Adipocyte (in vitro differentiated cells): Measurements from ENCODE around the gene RABGAP1L.
"Not testable (repeated sequence)": the region's sequence is repeated elsewhere in the genome, so short reads cannot be mapped to it uniquely, and the experiment has no call there.

ENCODE experiments used
- DNase-seq: peaks from one replicate; pipeline ENCODE4 v3.0.0-alpha.2; 2015; ENCODE audit warnings: low read depth
- H3K27me3 ChIP-seq: replicated peaks from 2 replicates; pipeline ENCODE4 v1.7.0; 2013; ENCODE audit warnings: mild to moderate bottlenecking, low read length, moderate library complexity; ENCODE audit not compliant: control insufficient read depth, insufficient read depth
- H3K36me3 ChIP-seq: 2 replicates; pipeline ENCODE4 v1.7.0; 2013; ENCODE audit warnings: low read length, mild to moderate bottlenecking, moderate library complexity; ENCODE audit not compliant: control insufficient read depth, insufficient read depth, severe bottlenecking
- H3K4me1 ChIP-seq: 2 replicates; pipeline ENCODE4 v1.7.0; 2013; ENCODE audit warnings: mild to moderate bottlenecking, low read length, moderate library complexity; ENCODE audit not compliant: control insufficient read depth, insufficient read depth
- H3K4me3 ChIP-seq: 2 replicates; pipeline ENCODE4 v1.7.0; 2013; ENCODE audit warnings: mild to moderate bottlenecking, low read length, moderate library complexity
- H3K9ac ChIP-seq: 2 replicates; pipeline ENCODE4 v1.7.0; 2013; ENCODE audit warnings: mild to moderate bottlenecking, low read length, moderate library complexity
- H3K9me3 ChIP-seq: 2 replicates; pipeline ENCODE4 v1.7.0; 2013; ENCODE audit warnings: mild to moderate bottlenecking, low read length, moderate library complexity; ENCODE audit not compliant: control insufficient read depth

RABGAP1L gene

GRCh38 chr1:174825127-174825526, 665.8 kb downstream of the RABGAP1L start:
- H3K36me3 ChIP-seq: no peaks in the 10 kb centered on the region
- no peaks in the 10 kb centered on the region for H3K9me3 ChIP-seq
- H3K27me3 ChIP-seq: no peaks in the 10 kb centered on the region
- no peak overlapping the region for H3K4me3 ChIP-seq
- no peaks in the 10 kb centered on the region for H3K4me1 ChIP-seq
- H3K9ac ChIP-seq: no peak overlapping the region
- no peak for DNase-seq

GRCh38 chr1:174825806-174826205, 666.5 kb downstream of the RABGAP1L start:
- Histone ChIP-seq H3K4me1 (no peaks in the 10 kb centered on the region), H3K27me3 (no peaks in the 10 kb centered on the region), H3K9ac (no peak overlapping the region), H3K4me3 (no peak overlapping the region), H3K9me3 (no peaks in the 10 kb centered on the region), H3K36me3 (no peaks in the 10 kb centered on the region)
- no peak for DNase-seq

DNA sequence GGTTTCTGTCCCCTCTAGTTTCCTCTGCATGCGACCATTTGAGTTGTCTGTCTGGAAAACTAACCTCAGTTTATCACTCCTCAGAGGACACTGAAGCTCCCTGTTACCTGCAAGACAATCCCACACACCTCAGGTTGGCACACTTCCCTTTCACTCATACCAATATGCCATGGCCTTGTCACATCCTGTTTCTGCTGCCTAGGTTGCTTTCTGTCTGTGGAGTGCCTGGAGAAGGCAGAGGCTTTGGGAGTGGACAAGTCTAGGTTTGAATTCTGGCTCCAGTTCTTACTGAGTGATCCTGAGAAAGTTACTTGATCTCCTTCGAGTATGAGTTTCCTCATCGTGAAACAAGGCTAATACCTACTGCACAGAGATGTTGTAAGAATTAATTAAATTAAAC, 668.9 kb downstream of the RABGAP1L start:
- no peaks in the 10 kb centered on the region for H3K36me3 ChIP-seq
- H3K4me3 ChIP-seq: no peak overlapping the region
- no peaks in the 10 kb centered on the region for H3K9me3 ChIP-seq
- H3K9ac ChIP-seq: no peak overlapping the region
- H3K27me3 ChIP-seq: no peaks in the 10 kb centered on the region
- no peak for DNase-seq
- H3K4me1 ChIP-seq: no peaks in the 10 kb centered on the region

DNA sequence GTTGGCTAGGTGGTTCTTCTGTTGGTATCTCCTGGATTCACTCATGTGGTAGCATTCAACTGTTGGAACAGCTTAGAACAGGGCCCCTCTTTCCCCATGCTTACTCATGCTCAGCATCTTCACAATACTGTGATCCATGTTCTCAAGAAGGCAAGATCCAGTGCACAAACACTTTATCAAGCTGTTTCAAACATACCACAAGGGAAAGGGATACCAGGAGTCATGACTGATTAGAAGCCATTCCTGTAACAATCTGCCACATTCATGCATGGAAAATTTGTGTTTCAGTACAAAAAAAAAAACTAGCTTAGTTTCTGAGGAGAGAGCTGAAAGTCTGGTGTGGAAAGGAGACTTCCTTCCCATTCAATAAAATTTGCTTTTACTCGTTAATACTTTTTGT, 670.7 kb downstream of the RABGAP1L start:
- Histone ChIP-seq H3K27me3 (no peaks in the 10 kb centered on the region), H3K36me3 (no peaks in the 10 kb centered on the region), H3K9ac (no peak overlapping the region), H3K4me3 (no peak overlapping the region), H3K9me3 (no peaks in the 10 kb centered on the region), H3K4me1 (no peaks in the 10 kb centered on the region)
- no peak for DNase-seq

DNA sequence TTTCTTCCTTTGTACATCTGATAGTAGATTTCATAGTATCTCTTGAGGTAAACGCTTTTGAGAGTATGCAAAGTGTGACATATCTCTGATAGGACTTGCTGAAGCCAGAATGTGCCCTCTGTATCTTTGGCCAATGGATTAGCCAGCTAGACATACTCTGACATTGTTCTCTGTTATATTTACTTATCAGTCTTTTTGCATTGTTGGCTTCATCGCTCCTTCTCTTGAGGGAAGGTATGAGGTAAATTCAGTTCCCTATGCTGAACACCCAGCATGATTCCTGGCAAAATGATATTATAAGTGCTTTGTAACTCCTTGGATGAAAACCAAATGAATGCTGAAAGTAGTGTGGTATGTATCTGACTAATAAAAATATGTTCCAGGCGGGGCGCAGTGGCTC, 677.2 kb downstream of the RABGAP1L start:
- no peaks in the 10 kb centered on the region for H3K9me3 ChIP-seq
- no peaks in the 10 kb centered on the region for H3K36me3 ChIP-seq
- no peaks in the 10 kb centered on the region for H3K27me3 ChIP-seq
- no peak overlapping the region for H3K9ac ChIP-seq
- H3K4me1 ChIP-seq: no peaks in the 10 kb centered on the region
- DNase-seq: peak; percentile 8
- no peak overlapping the region for H3K4me3 ChIP-seq

DNA sequence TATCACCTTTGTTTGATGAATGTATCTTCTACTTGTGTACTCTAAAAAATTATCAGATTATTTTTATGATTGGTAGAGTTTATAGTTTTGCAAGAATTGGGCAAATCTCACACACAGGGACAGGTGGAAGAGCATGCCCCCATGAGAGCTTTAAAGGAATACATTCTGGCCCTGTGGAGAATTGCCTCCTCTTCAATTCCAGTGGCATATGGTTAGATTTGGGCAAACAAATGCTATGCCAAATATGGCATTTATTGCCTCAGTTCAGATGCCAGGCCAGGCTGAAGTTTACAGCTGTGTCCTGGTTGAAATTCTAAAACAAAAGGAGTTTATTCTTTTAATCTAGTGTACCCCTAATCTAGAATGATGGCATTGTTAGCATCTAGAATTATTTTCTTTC, 678.1 kb downstream of the RABGAP1L start:
- Histone ChIP-seq H3K4me1 (no peaks in the 10 kb centered on the region), H3K9me3 (no peaks in the 10 kb centered on the region), H3K36me3 (no peaks in the 10 kb centered on the region), H3K9ac (no peak overlapping the region), H3K4me3 (no peak overlapping the region), H3K27me3 (no peaks in the 10 kb centered on the region)
- no peak for DNase-seq

DNA sequence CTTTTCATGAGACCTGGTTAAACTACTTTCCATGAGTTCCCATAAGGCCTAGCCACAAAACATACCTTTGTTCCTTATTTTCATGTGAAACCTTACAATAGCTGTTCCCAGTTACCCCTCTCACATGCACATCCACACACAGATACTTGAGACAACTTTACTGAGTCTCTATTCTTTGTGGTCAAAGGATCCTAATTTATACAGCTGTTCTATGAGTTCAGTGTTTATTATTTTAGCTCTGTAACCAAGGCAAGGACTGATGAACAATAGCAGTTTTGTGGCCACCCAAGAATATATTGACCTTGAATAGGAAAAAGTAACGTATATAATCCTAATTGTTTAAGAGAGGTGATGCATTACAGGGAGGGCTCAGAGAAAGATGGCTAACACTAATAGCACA, 679.9 kb downstream of the RABGAP1L start:
- Histone ChIP-seq H3K36me3 (no peaks in the 10 kb centered on the region), H3K27me3 (no peaks in the 10 kb centered on the region), H3K9ac (no peak overlapping the region), H3K4me1 (no peaks in the 10 kb centered on the region), H3K9me3 (no peaks in the 10 kb centered on the region), H3K4me3 (no peak overlapping the region)
- DNase-seq: no peak

- DNase-seq: no peak
- H3K4me3 ChIP-seq: no peak overlapping the region
Observed at GRCh38 chr1:174841747-174842146, 682.4 kb downstream of the RABGAP1L start.

GRCh38 chr1:174848593-174849560, 689.6 kb downstream of the RABGAP1L start:
- not testable (repeated sequence) for H3K4me1 ChIP-seq, DNase-seq, H3K4me3 ChIP-seq, H3K9me3 ChIP-seq, H3K27me3 ChIP-seq, H3K9ac ChIP-seq, H3K36me3 ChIP-seq

More at GRCh38 chr1:174841747-174842146, 682.4 kb downstream of the RABGAP1L start:
- Histone ChIP-seq H3K36me3 (no peaks in the 10 kb centered on the region), H3K4me1 (no peaks in the 10 kb centered on the region), H3K9ac (no peak overlapping the region), H3K9me3 (no peaks in the 10 kb centered on the region), H3K27me3 (no peaks in the 10 kb centered on the region)

DNA sequence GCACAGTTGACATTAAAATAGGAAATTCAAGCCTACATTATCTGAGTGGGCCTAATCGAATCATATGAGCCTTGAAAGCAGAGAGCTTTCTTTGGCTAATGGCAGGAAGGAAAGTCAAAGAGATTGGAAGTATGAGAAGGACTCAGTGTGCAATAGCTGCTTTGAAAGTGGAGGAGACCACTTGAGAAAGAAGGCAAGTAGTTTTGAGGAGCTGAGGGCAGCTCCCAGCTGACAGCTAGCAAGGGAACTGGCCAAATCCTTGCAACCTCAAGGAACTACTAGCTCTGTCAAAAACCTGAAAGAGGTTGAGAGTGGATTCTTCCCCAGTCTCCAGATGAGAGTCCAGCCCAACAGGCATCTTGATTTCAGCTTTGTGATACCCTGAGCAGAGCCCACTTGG, 691.4 kb downstream of the RABGAP1L start:
- Histone ChIP-seq H3K36me3 (no peaks in the 10 kb centered on the region), H3K4me3 (no peak overlapping the region), H3K9me3 (no peaks in the 10 kb centered on the region), H3K27me3 (no peaks in the 10 kb centered on the region), H3K4me1 (no peaks in the 10 kb centered on the region), H3K9ac (no peak overlapping the region)
- no peak for DNase-seq

- H3K36me3 ChIP-seq: no peaks in the 10 kb centered on the region
Observed at GRCh38 chr1:174858301-174858700, 699.0 kb downstream of the RABGAP1L start.

More at GRCh38 chr1:174858301-174858700, 699.0 kb downstream of the RABGAP1L start:
- Histone ChIP-seq H3K27me3 (no peaks in the 10 kb centered on the region), H3K4me3 (no peak overlapping the region), H3K9me3 (no peaks in the 10 kb centered on the region), H3K9ac (no peak overlapping the region), H3K4me1 (no peaks in the 10 kb centered on the region)
- DNase-seq: no peak
